Activated CD4-positive, alpha-beta memory T cell treated with anti-CD3 and anti-CD28 coated beads, Interleukin-2, amount 10 ng/mL, durations not matched to agents 7 days and 5 days (primary cell): Measurements from ENCODE around the gene NEIL3. TPM values are rescaled to one million over a fixed set of nuclear protein-coding genes. Genes with fewer than 3 reads are reported as not detected.
"Not testable (repeated sequence)": the region's sequence is repeated elsewhere in the genome, so short reads cannot be mapped to it uniquely, and the experiment has no call there.

ENCODE experiments used
- CTCF ChIA-PET: fragments of 350-600 bp; sonication (Branson Sonifier 250); formaldehyde crosslinking; loops from one replicate; lab custom pipeline; 2021; ENCODE audit warnings: antibody characterized with exemption, inconsistent platforms; lab: Charles Lee
- POLR2A ChIA-PET: fragments of 350-600 bp; sonication (Branson Sonifier 250); formaldehyde crosslinking; loops from one replicate; lab custom pipeline; 2021; ENCODE audit warnings: antibody characterized with exemption; lab: Charles Lee
- DNase-seq: peaks from one replicate; pipeline ENCODE4 v3.0.0-alpha.2; 2020
- H3K27ac Mint-ChIP-seq: one replicate; pipeline ENCODE4 v1.8.0; 2021; ENCODE audit warnings: mild to moderate bottlenecking, mixed read lengths
- H3K27me3 Mint-ChIP-seq: one replicate; pipeline ENCODE4 v1.8.0; 2021; ENCODE audit warnings: mixed read lengths
- H3K36me3 Mint-ChIP-seq: one replicate; pipeline ENCODE4 v1.8.0; 2021; ENCODE audit warnings: low read depth, mixed read lengths
- H3K4me1 Mint-ChIP-seq: one replicate; pipeline ENCODE4 v1.8.0; 2021; ENCODE audit warnings: mixed read lengths
- H3K4me3 Mint-ChIP-seq: one replicate; pipeline ENCODE4 v1.8.0; 2021; ENCODE audit warnings: mild to moderate bottlenecking, mixed read lengths
- H3K9me3 Mint-ChIP-seq: one replicate; pipeline ENCODE4 v1.8.0; 2021; ENCODE audit warnings: mixed read lengths
- total RNA-seq, 2 experiments: library from RNA; stranded (reverse); gene quantifications; one replicate each; pipeline ENCODE4 v1.2.3, GENCODE V29; 2021

NEIL3 gene
- total RNA-seq, 2 experiments from 2014 or later, result 29.3 to 30.3 TPM

- H3K4me3 Mint-ChIP-seq, result no peak overlapping the region
- H3K4me1 Mint-ChIP-seq, result peaks cover 3% of the 10 kb centered on the region
- peaks cover 2% of the 10 kb centered on the region for H3K27me3 Mint-ChIP-seq
- no peaks in the 10 kb centered on the region for H3K9me3 Mint-ChIP-seq
- ChIA-PET POLR2A (no interaction called here), CTCF (no interaction called here)
- DNase-seq, result no peak
- no peak overlapping the region for H3K27ac Mint-ChIP-seq
- H3K36me3 Mint-ChIP-seq, result no peaks in the 10 kb centered on the region
These were observed 26.5 kb upstream of the NEIL3 start for GRCh38 chr4:177283167-177283566.

DNA sequence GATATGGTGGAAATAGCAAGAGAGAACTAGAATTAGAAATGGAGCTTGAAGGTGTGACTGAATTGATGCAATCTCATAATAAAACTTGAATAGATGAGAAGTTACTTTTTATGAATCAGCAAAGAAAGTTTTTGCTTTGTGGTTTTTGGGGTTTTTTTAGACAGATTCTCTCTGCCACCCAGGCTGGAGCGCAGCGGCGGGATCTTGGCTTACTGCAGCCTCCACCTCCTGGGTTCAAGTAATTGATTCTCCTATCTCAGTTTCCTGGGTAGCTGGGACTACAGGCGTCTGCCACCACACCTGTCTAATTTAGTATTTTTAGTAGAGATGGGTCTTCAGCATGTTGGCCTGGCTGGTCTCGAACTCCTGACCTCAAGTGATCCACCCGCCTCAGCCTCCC, 23.7 kb upstream of the NEIL3 start:
- Mint-ChIP-seq H3K4me3 (no peak overlapping the region), H3K4me1 (peaks cover 3% of the 10 kb centered on the region), H3K27me3 (no peaks in the 10 kb centered on the region), H3K27ac (no peak overlapping the region), H3K36me3 (no peaks in the 10 kb centered on the region), H3K9me3 (no peaks in the 10 kb centered on the region)
- ChIA-PET POLR2A (no interaction called here), CTCF (no interaction called here)
- no peak for DNase-seq

DNA sequence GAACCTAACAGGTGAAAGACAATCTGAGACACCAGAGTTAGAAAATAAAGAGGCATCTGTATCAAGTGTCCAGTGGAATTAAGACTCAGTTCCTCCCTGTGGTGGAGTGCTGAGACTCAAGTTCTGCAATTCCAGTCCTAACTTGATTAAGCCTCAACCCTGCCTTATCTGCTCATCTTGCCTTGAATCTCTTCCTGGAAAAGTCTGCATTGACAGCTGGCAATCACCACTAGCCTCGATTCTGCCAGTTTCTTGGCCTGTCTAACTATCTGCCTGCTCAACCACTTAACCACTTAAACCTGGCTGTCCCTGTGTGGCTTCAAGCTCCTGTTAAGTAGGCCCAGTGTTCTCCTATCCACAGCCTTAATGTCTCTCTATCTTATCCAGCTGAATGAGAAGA, 22.4 kb upstream of the NEIL3 start:
- peaks cover 3% of the 10 kb centered on the region for H3K4me1 Mint-ChIP-seq
- no peak overlapping the region for H3K27ac Mint-ChIP-seq
- H3K27me3 Mint-ChIP-seq, result peaks cover 2% of the 10 kb centered on the region
- no peaks in the 10 kb centered on the region for H3K36me3 Mint-ChIP-seq
- H3K4me3 Mint-ChIP-seq, result no peak overlapping the region
- ChIA-PET CTCF (no interaction called here), POLR2A (no interaction called here)
- no peaks in the 10 kb centered on the region for H3K9me3 Mint-ChIP-seq
- DNase-seq, result no peak

- Mint-ChIP-seq H3K27me3 (peaks cover 2% of the 10 kb centered on the region), H3K4me3 (no peak overlapping the region), H3K4me1 (peaks cover 3% of the 10 kb centered on the region), H3K9me3 (no peaks in the 10 kb centered on the region), H3K36me3 (no peaks in the 10 kb centered on the region), H3K27ac (no peak overlapping the region)
- CTCF ChIA-PET, result interaction anchor here (1.2 to 1.4 kb wide), 2 partner anchors 11 to 38 kb away, joined by 4 to 5 read pairs; no protein-coding TSS in a partner anchor
- DNase-seq, result no peak
- POLR2A ChIA-PET, result no interaction called here
These were observed 21.3 kb upstream of the NEIL3 start for GRCh38 chr4:177288335-177288734.

GRCh38 chr4:177290780-177291179, 18.9 kb upstream of the NEIL3 start:
- no peaks in the 10 kb centered on the region for H3K9me3 Mint-ChIP-seq
- no peaks in the 10 kb centered on the region for H3K36me3 Mint-ChIP-seq
- ChIA-PET CTCF (interaction anchor here (1.8 kb wide), 1 partner anchor 40 kb away, joined by 4 read pairs; no protein-coding TSS in a partner anchor), POLR2A (no interaction called here)
- peaks cover 2% of the 10 kb centered on the region for H3K27me3 Mint-ChIP-seq
- no peak for DNase-seq
- H3K27ac Mint-ChIP-seq, result no peak overlapping the region
- H3K4me3 Mint-ChIP-seq, result no peak overlapping the region
- peaks cover under 1% of the 10 kb centered on the region for H3K4me1 Mint-ChIP-seq

DNA sequence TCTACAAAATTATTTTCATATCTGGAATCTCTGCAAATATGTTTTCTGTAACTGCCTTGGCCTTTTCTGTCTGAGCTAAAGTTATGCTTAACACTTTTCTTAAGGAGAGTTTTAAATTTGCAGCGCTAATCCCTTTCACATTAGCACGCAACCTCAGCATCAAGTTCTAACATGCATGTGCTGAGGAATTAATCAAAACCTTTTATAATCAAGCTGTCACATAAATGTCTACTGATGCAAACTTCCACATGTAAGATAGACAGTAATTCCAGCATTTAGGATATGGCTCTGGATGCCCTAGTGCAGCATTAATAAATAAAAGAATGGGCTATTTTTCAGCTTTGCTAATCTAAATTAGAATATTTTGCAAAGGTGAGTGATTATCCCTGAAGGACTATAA, 17.5 kb upstream of the NEIL3 start:
- no peak for DNase-seq
- CTCF ChIA-PET, result no interaction called here
- POLR2A ChIA-PET, result no interaction called here
- no peaks in the 10 kb centered on the region for H3K36me3 Mint-ChIP-seq
- H3K4me3 Mint-ChIP-seq, result no peak overlapping the region
- no peaks in the 10 kb centered on the region for H3K9me3 Mint-ChIP-seq
- H3K27ac Mint-ChIP-seq, result no peak overlapping the region
- H3K27me3 Mint-ChIP-seq, result peaks cover 2% of the 10 kb centered on the region
- no peaks in the 10 kb centered on the region for H3K4me1 Mint-ChIP-seq

GRCh38 chr4:177293208-177294033, 16.3 kb upstream of the NEIL3 start:
- H3K27ac Mint-ChIP-seq, result no peak overlapping the region
- H3K27me3 Mint-ChIP-seq, result peaks cover 2% of the 10 kb centered on the region
- H3K9me3 Mint-ChIP-seq, result peaks cover 5% of the 10 kb centered on the region
- no peak overlapping the region for H3K4me3 Mint-ChIP-seq
- CTCF ChIA-PET, result interaction anchor here (1.3 kb wide), 1 partner anchor 14 kb away, joined by 3 read pairs; no protein-coding TSS in a partner anchor
- H3K4me1 Mint-ChIP-seq, result peaks cover 2% of the 10 kb centered on the region
- no peak for DNase-seq
- H3K36me3 Mint-ChIP-seq, result peaks cover 5% of the 10 kb centered on the region
- POLR2A ChIA-PET, result interaction anchor here (2.1 kb wide), 1 partner anchor 16 kb away, joined by 7 read pairs; the partner anchor contains the start of gene NEIL3

DNA sequence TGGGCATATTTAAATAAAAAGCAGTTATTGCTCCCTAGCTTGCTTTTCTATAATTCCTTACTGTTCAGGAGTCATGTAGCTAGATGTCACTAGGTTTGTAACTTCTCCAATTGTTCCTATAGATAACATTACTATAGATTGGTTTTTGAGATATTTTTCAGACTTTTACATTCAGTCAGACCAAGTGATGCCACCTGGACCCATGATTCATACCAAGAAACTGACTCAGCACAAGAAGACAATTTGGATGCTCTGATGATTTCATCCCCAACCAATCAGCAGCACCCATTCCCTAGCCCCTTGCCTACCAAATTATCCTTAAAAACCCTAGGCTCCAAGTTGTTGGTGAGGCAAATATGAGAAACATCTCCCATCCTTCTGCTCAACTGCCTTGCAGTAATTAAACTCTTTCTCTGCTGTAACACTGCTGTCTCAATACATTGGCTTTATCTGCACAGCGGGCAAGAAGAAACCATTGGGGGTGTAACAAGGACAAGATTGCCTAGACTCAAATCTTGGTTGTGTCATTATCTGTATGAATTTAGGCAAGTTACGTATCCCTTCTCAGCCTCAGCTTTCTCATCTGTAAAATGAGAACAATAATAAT, 11.8 kb upstream of the NEIL3 start:
- POLR2A ChIA-PET, result interaction anchor here (0.8 to 1.2 kb wide), 2 partner anchors 11 to 12 kb away, joined by 3 read pairs; partner anchors contain the start of gene NEIL3
- CTCF ChIA-PET, result interaction anchor here (1.0 kb wide), 1 partner anchor 9 kb away, joined by 3 read pairs; no protein-coding TSS in a partner anchor
- DNase-seq, result no peak
- peaks cover 5% of the 10 kb centered on the region for H3K36me3 Mint-ChIP-seq
- peaks cover 5% of the 10 kb centered on the region for H3K9me3 Mint-ChIP-seq
- no peaks in the 10 kb centered on the region for H3K27me3 Mint-ChIP-seq
- no peak overlapping the region for H3K4me3 Mint-ChIP-seq
- H3K4me1 Mint-ChIP-seq, result peaks cover 2% of the 10 kb centered on the region
- H3K27ac Mint-ChIP-seq, result no peak overlapping the region

DNA sequence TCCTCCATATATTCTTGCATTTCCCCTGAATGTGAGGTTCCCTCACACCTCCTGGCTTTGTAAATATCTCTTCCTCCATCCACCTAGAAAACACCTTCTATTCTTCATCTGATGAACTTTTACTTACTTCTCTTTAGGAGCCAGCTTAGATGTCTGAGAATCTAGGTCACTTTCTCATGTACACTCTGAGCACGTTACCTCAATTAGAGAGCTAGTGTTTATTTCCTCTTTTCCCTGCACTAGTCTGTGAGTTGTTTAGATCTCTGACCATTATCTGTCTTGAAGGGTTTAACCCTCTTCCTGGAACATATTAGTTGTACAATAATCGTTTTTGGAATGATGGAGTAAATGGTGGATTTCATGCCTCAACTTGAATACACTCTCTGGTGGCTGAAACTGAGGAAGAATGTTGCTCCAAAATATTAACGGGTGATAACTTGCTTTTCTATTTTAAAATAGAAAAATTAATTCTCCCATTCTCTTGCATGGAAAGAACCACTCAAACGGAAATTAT, 8.5 kb upstream of the NEIL3 start:
- no peak overlapping the region for H3K27ac Mint-ChIP-seq
- peaks cover 5% of the 10 kb centered on the region for H3K36me3 Mint-ChIP-seq
- DNase-seq, result no peak
- no peak overlapping the region for H3K4me3 Mint-ChIP-seq
- H3K9me3 Mint-ChIP-seq, result peaks cover 5% of the 10 kb centered on the region
- ChIA-PET CTCF (no interaction called here), POLR2A (interaction anchor here (1.5 kb wide), 1 partner anchor 9 kb away, joined by 8 read pairs; the partner anchor contains the start of gene NEIL3)
- H3K27me3 Mint-ChIP-seq, result no peaks in the 10 kb centered on the region
- H3K4me1 Mint-ChIP-seq, result peaks cover 2% of the 10 kb centered on the region

DNA sequence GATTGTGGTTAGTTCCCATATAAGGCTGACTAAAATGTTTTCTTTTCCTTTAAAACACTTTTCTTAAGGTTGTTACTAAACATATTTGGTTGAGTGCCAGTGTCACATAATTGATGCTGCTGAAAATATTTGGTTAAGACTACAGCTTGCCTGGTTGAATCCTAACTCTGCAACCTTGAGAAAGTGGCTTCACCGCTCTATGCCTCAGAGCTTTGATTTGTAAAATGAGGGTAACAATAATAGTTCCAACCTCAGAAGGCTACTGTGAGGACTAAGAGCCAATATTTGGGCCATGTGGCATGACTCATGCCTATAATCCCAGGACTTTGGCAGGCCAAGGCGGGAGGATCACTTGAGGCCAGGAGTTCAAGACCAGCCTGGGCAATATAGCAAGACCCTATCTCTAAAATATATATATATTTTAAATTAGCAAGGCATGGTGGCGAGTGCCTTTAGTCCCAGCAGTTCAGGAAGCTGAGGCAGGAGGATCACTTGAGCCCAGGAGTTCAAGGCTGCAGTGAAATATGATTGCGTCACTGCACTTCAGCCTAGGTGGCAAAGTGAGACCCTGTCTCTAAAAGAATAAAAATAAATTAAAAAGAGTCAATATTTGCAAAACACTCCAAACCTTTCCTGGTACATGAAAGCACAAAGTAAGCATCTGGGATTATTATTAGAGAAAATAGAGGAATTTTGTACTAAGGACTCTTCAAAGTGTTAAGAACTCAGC, 7.1 kb upstream of the NEIL3 start:
- H3K27ac Mint-ChIP-seq, result no peak overlapping the region
- ChIA-PET CTCF (interaction anchor here (1.7 kb wide), 1 partner anchor 37 kb away, joined by 4 read pairs; no protein-coding TSS in a partner anchor), POLR2A (interaction anchor here (1.5 kb wide), 1 partner anchor 8 kb away, joined by 8 read pairs; the partner anchor contains the start of gene NEIL3)
- no peak for DNase-seq
- H3K4me1 Mint-ChIP-seq, result peaks cover 2% of the 10 kb centered on the region
- H3K36me3 Mint-ChIP-seq, result peaks cover 5% of the 10 kb centered on the region
- H3K4me3 Mint-ChIP-seq, result no peak overlapping the region
- peaks cover 5% of the 10 kb centered on the region for H3K9me3 Mint-ChIP-seq
- no peaks in the 10 kb centered on the region for H3K27me3 Mint-ChIP-seq

DNA sequence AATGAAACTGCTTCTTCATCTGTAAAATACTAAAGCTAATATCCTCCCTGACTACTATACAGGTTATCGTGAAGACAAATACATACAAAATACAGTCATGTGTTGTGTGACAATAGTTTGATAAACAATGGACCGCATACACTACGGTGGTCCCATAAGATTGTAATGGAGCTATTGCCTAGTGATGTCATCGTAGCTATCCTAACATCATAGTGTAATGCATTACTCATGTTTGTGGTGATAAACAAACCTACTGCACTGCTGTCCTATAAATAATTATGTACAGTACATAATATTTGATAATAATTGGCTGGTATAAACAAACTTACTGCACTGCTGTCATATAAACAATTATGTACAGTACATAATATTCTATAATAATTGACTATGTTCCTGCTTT, 5.6 kb upstream of the NEIL3 start:
- Mint-ChIP-seq H3K27ac (no peak overlapping the region), H3K4me3 (no peak overlapping the region), H3K27me3 (no peaks in the 10 kb centered on the region), H3K9me3 (no peaks in the 10 kb centered on the region), H3K36me3 (no peaks in the 10 kb centered on the region), H3K4me1 (peaks cover 12% of the 10 kb centered on the region)
- DNase-seq, result no peak
- POLR2A ChIA-PET, result no interaction called here
- CTCF ChIA-PET, result interaction anchor here (1.0 to 1.7 kb wide), 3 partner anchors 10 to 53 kb away, joined by 3 to 6 read pairs (median 4); no protein-coding TSS in a partner anchor

DNA sequence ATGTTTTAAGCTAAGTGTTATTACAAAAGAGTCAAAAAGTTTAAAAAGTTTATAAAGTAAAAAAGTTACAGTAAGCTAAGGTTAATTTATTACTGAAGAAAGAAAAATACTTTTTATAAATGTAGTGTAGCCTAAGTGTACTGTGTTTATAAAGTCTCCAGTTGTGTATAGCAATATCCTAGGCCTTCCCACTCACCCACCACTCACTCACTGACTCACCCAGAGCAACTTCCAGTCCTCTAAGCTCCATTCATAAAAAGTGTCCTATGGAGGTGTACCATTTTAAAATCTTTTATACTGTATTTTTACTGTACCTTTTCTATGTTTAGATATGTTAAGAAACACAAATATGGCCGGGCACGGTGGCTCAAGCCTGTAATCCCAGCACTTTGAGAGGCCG, 4.8 kb upstream of the NEIL3 start:
- CTCF ChIA-PET, result interaction anchor here (1.0 to 1.5 kb wide), 2 partner anchors 10 to 54 kb away, joined by 3 to 6 read pairs; no protein-coding TSS in a partner anchor
- peaks cover 17% of the 10 kb centered on the region for H3K4me1 Mint-ChIP-seq
- H3K36me3 Mint-ChIP-seq, POLR2A ChIA-PET, H3K4me3 Mint-ChIP-seq, H3K27me3 Mint-ChIP-seq, H3K9me3 Mint-ChIP-seq, DNase-seq, H3K27ac Mint-ChIP-seq: not testable (repeated sequence)
